ENCODE data around the gene ITPR3. TPM values are rescaled to one million over a fixed set of nuclear protein-coding genes. Genes with fewer than 3 reads are reported as not detected.

Gene ITPR3
- total and polyA plus RNA-seq, 2 of the 13 experiments (the other 11 are each of a cell fraction or from before 2014, with no cell fraction given): 3.8 to 21.4 TPM

DNA sequence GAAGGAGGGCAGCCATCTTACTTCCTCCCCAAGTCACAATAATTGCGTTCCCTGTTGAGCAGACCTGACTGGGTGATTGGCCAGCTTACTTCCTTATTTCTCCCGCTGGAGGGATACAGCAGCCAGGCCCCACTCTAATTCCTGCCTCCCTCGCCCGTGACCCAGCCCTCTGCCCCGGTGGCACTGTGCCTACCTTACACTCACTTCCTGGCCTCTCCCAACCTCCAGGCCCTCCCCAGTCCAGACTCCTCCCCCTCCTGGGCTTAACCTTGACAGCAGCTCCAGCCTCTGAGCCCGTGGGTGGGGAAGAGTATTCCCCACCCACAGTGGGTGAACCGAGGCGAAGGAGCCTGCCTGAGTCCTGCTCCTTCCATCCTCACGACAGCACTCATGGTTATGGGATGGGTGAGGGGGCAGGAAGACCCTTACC is 44.0 kb upstream of the ITPR3 start:
- ATAC-seq: no peak
- Histone ChIP-seq H3K4me3 (replicated peaks in 1 of 3; ENCODE audit: insufficient read depth in 1 of 3, low read depth in 2 of 3, low read length in 3 of 3) (no peak overlapping the region), H3K36me3 (replicated peaks in 1 of 2; ENCODE audit: control insufficient read depth in 1 of 2, insufficient read depth in 2 of 2, low read length in 2 of 2) (peaks cover 23 to 28% of the 10 kb centered on the region in 2 experiments; a peak in 4 of 5 replicates), H3K27me3 (ENCODE audit: control insufficient read depth in 1 of 2, insufficient read depth in 2 of 2, low read length in 2 of 2) (no peaks in the 10 kb centered on the region), H3K9ac (ENCODE audit: insufficient read depth, low read depth, low read length) (no peak overlapping the region), H3K4me1 (ENCODE audit: insufficient read depth, low read length) (peaks cover 24% of the 10 kb centered on the region), H3K27ac (ENCODE audit: extremely low read length, insufficient read depth, low read length) (no peak overlapping the region), H3K79me2 (ENCODE audit: insufficient read depth, low read length) (peaks cover 9% of the 10 kb centered on the region), H2AFZ (ENCODE audit: low read length) (no peak overlapping the region), H4K20me1 (ENCODE audit: insufficient read depth, low read length) (no peaks in the 10 kb centered on the region), H3K4me2 (ENCODE audit: low read depth, low read length) (no peak overlapping the region), H3K9me3 (ENCODE audit: low read length) (no peaks in the 10 kb centered on the region)
- POLR2A ChIA-PET: no interaction called here
- WGBS (ENCODE audit: low lambda C conversion rate): 83% methylated on average over 9 of the region's 9 CpGs
- CTCF ChIA-PET (ENCODE audit: low intra/inter-chr PET ratio, low total read pairs): no interaction called here
- in situ Hi-C loops (cut with HindIII; ENCODE audit: extremely low pct_ligation_motif_present, low pct_unique_long_range_greater_than_20kb): no loop called here
- intact Hi-C loops (cut with micrococcal nuclease; ENCODE audit: unreplicated experiment): no loop called here
- no peak for FAIRE-seq
- TF ChIP-seq, protein P1, sequence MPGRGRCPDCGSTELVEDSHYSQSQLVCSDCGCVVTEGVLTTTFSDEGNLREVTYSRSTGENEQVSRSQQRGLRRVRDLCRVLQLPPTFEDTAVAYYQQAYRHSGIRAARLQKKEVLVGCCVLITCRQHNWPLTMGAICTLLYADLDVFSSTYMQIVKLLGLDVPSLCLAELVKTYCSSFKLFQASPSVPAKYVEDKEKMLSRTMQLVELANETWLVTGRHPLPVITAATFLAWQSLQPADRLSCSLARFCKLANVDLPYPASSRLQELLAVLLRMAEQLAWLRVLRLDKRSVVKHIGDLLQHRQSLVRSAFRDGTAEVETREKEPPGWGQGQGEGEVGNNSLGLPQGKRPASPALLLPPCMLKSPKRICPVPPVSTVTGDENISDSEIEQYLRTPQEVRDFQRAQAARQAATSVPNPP (CRISPR knock-in tag; IDR thresholded peaks at IDR 0.05): no peak
- TF ChIP-seq ZKSCAN1 (IDR thresholded peaks at IDR 0.05; ENCODE audit: low read length) (no peak), ZFAT (CRISPR knock-in tag; conservative IDR thresholded peaks at IDR 0.05) (no peak), SOX5 (CRISPR knock-in tag; IDR thresholded peaks at IDR 0.05; ENCODE audit: borderline replicate concordance) (no peak), ZNF160 (CRISPR knock-in tag; IDR thresholded peaks at IDR 0.05) (no peak), RNF2 (conservative IDR thresholded peaks at IDR 0.05; ENCODE audit: low read depth) (no peak), ZNF720 (CRISPR knock-in tag; IDR thresholded peaks at IDR 0.05) (no peak), ZNF841 (CRISPR knock-in tag; IDR thresholded peaks at IDR 0.05; ENCODE audit: borderline replicate concordance) (no peak), ISX (CRISPR knock-in tag; conservative IDR thresholded peaks at IDR 0.05) (no peak), AHR (CRISPR knock-in tag; IDR thresholded peaks at IDR 0.05) (no peak)
- TF ChIP-seq, protein P2, sequence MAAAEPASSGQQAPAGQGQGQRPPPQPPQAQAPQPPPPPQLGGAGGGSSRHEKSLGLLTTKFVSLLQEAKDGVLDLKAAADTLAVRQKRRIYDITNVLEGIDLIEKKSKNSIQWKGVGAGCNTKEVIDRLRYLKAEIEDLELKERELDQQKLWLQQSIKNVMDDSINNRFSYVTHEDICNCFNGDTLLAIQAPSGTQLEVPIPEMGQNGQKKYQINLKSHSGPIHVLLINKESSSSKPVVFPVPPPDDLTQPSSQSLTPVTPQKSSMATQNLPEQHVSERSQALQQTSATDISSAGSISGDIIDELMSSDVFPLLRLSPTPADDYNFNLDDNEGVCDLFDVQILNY (CRISPR knock-in tag; conservative IDR thresholded peaks at IDR 0.05): no peak
- TF ChIP-seq, protein P3, sequence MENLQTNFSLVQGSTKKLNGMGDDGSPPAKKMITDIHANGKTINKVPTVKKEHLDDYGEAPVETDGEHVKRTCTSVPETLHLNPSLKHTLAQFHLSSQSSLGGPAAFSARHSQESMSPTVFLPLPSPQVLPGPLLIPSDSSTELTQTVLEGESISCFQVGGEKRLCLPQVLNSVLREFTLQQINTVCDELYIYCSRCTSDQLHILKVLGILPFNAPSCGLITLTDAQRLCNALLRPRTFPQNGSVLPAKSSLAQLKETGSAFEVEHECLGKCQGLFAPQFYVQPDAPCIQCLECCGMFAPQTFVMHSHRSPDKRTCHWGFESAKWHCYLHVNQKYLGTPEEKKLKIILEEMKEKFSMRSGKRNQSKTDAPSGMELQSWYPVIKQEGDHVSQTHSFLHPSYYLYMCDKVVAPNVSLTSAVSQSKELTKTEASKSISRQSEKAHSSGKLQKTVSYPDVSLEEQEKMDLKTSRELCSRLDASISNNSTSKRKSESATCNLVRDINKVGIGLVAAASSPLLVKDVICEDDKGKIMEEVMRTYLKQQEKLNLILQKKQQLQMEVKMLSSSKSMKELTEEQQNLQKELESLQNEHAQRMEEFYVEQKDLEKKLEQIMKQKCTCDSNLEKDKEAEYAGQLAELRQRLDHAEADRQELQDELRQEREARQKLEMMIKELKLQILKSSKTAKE (CRISPR knock-in tag; IDR thresholded peaks at IDR 0.05; ENCODE audit: borderline replicate concordance): no peak
- DNase-seq (ENCODE audit: low spot score): no peak
- no TSS peak for BruUV-seq (replicated peaks)

Measured in HepG2 (cell line).